Retinal pigment epithelial cell (primary cell): Measurements from ENCODE around the gene TRANK1.

Source experiments
- DNase-seq: peaks from one replicate; pipeline ENCODE4 v3.0.0-alpha.2; 2010; ENCODE audit warnings: low read depth
- H3K4me3 ChIP-seq: 2 replicates; pipeline ENCODE4 v1.5.1; 2011; ENCODE audit warnings: mild to moderate bottlenecking, low read length, control low read depth, moderate library complexity
- TF ChIP-seq, protein P1 (sequence below): conservative IDR thresholded peaks from 2 replicates; pipeline ENCODE4 v1.5.1; 2011; ENCODE audit warnings: low read depth, low read length, control low read depth, inconsistent platforms

The TRANK1 gene

DNA sequence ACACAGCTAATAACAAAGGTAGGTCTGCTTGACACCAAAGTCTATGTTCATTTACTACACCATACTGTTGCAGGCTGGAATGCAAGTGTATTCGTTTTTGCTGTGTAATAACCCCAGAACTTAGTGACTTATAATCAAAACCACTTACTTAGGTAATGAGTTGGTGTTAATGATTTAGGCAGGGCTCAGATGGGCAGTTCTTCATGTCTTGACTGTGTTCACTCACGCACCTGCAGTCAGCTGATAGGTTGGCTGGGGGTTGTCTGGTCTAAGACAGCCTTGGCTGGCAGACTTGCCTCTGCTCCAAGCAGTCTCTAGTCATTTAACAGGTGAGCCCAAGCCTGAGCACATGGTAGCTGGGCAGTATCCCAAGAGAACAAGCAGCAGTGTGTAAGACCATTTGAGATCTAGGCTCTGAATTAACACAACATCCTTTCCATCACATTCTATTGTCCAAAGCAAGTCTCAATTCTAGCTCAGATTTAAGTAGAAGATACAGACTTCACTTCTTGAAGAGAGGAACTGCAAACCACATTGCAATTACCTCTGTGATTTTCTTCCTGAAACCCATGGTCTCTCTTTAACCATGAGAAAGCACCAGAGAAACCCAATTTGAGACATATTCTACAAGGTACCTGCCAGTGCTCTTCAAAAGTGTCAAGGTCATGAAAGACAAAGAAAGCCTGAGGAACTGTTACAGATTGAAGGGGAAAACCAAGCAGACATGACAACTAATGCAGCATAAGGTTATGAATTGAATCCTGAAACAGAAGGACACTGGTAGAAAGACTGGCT is 167.2 kb downstream of the TRANK1 start:
- H3K4me3 ChIP-seq: no peak overlapping the region
- TF ChIP-seq, protein P1, sequence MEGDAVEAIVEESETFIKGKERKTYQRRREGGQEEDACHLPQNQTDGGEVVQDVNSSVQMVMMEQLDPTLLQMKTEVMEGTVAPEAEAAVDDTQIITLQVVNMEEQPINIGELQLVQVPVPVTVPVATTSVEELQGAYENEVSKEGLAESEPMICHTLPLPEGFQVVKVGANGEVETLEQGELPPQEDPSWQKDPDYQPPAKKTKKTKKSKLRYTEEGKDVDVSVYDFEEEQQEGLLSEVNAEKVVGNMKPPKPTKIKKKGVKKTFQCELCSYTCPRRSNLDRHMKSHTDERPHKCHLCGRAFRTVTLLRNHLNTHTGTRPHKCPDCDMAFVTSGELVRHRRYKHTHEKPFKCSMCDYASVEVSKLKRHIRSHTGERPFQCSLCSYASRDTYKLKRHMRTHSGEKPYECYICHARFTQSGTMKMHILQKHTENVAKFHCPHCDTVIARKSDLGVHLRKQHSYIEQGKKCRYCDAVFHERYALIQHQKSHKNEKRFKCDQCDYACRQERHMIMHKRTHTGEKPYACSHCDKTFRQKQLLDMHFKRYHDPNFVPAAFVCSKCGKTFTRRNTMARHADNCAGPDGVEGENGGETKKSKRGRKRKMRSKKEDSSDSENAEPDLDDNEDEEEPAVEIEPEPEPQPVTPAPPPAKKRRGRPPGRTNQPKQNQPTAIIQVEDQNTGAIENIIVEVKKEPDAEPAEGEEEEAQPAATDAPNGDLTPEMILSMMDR: no peak
- DNase-seq: no peak
